Activated T-cell treated with anti-CD3 and anti-CD28 coated beads for 1 hour (primary cell): ENCODE results near the gene ARHGAP6.
"Not testable (repeated sequence)": the region's sequence is repeated elsewhere in the genome, so short reads cannot be mapped to it uniquely, and the experiment has no call there.

Experiments
- DNase-seq: peaks from one replicate; pipeline ENCODE4 v3.0.0-alpha.2; 2020; ENCODE audit warnings: low read depth

ARHGAP6 gene

GRCh38 chrX:11530621-11531020, 135.1 kb downstream of the ARHGAP6 start:
- no peak for DNase-seq

GRCh38 chrX:11528623-11529022, 137.1 kb downstream of the ARHGAP6 start:
- no peak for DNase-seq

- DNase-seq, result no peak
Measured at GRCh38 chrX:11525685-11526084, 140.0 kb downstream of the ARHGAP6 start.

GRCh38 chrX:11519234-11519633, 146.5 kb downstream of the ARHGAP6 start:
- not testable (repeated sequence) for DNase-seq

GRCh38 chrX:11509786-11510185, 155.9 kb downstream of the ARHGAP6 start:
- no peak for DNase-seq

GRCh38 chrX:11504234-11504633, 161.5 kb downstream of the ARHGAP6 start:
- DNase-seq, result no peak

- no peak for DNase-seq
Measured at GRCh38 chrX:11499076-11500044, 166.4 kb downstream of the ARHGAP6 start.

- not testable (repeated sequence) for DNase-seq
Measured at GRCh38 chrX:11491375-11491774, 174.3 kb downstream of the ARHGAP6 start.

GRCh38 chrX:11484290-11484689, 181.4 kb downstream of the ARHGAP6 start:
- DNase-seq, result no peak

GRCh38 chrX:11481035-11481434, 184.7 kb downstream of the ARHGAP6 start:
- no peak for DNase-seq

GRCh38 chrX:11480626-11481025, 185.1 kb downstream of the ARHGAP6 start:
- no peak for DNase-seq

- no peak for DNase-seq
Measured at GRCh38 chrX:11478911-11479310, 186.8 kb downstream of the ARHGAP6 start.

GRCh38 chrX:11478026-11478425, 187.7 kb downstream of the ARHGAP6 start:
- no peak for DNase-seq

GRCh38 chrX:11474576-11474975, 191.1 kb downstream of the ARHGAP6 start:
- DNase-seq, result no peak

- DNase-seq, result no peak
Measured at GRCh38 chrX:11474021-11474420, 191.7 kb downstream of the ARHGAP6 start.

GRCh38 chrX:11472879-11473278, 192.8 kb downstream of the ARHGAP6 start:
- DNase-seq, result no peak

GRCh38 chrX:11472381-11472780, 193.3 kb downstream of the ARHGAP6 start:
- no peak for DNase-seq

- DNase-seq, result no peak
Measured at GRCh38 chrX:11470250-11470974, 195.3 kb downstream of the ARHGAP6 start.

GRCh38 chrX:11465648-11466411, 199.9 kb downstream of the ARHGAP6 start:
- no peak for DNase-seq

- no peak for DNase-seq
Measured at GRCh38 chrX:11464836-11465463, 200.8 kb downstream of the ARHGAP6 start.

GRCh38 chrX:11464380-11464779, 201.3 kb downstream of the ARHGAP6 start:
- DNase-seq, result no peak

- DNase-seq, result no peak
Measured at GRCh38 chrX:11462648-11463047, 203.1 kb downstream of the ARHGAP6 start.
